Neural progenitor cell (in vitro differentiated cells): ENCODE data around the gene ZNF777.

Experiments
- EZH2phosphoT487 ChIP-seq: fragments of 200-600 bp; sonication (generic); IDR thresholded peaks from 2 replicates; pipeline ENCODE4 v1.6.1; 2017; ENCODE audit warnings: antibody characterized with exemption
- TF ChIP-seq, protein P1 (sequence below): fragments of 200-600 bp; sonication (generic); IDR thresholded peaks from 2 replicates; pipeline ENCODE4 v1.5.1; 2017; ENCODE audit warnings: antibody characterized with exemption, mild to moderate bottlenecking

DNA sequence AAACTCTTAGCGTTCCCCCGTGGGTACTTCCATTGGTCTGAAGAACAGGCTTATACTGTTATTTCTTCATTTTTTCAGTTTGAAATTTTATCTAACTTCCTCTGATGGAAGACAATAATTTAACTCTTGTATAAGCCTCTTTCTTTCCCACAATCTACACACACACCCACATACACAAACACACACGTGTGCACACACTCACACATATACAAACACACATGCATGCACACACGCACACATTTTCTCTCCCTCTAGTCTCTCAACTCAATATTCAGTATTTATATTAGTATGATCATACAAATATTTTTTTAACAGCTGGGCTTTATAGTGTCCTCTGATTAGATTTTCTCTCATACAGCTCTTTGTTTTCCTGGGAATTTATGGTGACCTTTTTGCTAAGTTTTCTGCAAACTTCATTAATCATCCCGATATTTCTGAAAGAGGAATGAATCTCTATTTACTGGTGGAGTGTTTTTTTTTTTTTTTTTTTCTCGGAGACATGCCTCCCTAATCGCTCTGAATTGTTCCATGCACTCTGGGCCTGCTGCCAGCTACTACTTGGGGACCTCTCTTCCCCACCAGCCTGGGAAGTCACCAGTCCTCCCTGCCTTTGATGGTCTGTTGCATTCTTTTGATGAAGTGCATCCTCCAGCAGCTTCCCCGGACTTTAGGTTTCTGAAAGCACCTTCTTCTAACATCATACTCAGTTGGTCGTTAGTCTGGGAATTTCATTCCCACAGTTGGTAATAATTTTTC, 75.5 kb downstream of the ZNF777 start:
- TF ChIP-seq, protein P1, sequence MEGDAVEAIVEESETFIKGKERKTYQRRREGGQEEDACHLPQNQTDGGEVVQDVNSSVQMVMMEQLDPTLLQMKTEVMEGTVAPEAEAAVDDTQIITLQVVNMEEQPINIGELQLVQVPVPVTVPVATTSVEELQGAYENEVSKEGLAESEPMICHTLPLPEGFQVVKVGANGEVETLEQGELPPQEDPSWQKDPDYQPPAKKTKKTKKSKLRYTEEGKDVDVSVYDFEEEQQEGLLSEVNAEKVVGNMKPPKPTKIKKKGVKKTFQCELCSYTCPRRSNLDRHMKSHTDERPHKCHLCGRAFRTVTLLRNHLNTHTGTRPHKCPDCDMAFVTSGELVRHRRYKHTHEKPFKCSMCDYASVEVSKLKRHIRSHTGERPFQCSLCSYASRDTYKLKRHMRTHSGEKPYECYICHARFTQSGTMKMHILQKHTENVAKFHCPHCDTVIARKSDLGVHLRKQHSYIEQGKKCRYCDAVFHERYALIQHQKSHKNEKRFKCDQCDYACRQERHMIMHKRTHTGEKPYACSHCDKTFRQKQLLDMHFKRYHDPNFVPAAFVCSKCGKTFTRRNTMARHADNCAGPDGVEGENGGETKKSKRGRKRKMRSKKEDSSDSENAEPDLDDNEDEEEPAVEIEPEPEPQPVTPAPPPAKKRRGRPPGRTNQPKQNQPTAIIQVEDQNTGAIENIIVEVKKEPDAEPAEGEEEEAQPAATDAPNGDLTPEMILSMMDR, result no peak
- no peak for TF ChIP-seq EZH2phosphoT487
